Measurements from ENCODE around the gene GABRG3.
"Not testable (repeated sequence)": the region's sequence is repeated elsewhere in the genome, so short reads cannot be mapped to it uniquely, and the experiment has no call there.

Gene GABRG3

GRCh38 chr15:27172821-27173220 is 201.8 kb downstream of the GABRG3 start:
- DNase-seq (ENCODE audit: low read depth in 1 of 2, low spot score in 1 of 2): no peak

- no peak for DNase-seq (ENCODE audit: low read depth in 1 of 2, low spot score in 1 of 2)
Observed at GRCh38 chr15:27175472-27176153, 204.6 kb downstream of the GABRG3 start.

DNA sequence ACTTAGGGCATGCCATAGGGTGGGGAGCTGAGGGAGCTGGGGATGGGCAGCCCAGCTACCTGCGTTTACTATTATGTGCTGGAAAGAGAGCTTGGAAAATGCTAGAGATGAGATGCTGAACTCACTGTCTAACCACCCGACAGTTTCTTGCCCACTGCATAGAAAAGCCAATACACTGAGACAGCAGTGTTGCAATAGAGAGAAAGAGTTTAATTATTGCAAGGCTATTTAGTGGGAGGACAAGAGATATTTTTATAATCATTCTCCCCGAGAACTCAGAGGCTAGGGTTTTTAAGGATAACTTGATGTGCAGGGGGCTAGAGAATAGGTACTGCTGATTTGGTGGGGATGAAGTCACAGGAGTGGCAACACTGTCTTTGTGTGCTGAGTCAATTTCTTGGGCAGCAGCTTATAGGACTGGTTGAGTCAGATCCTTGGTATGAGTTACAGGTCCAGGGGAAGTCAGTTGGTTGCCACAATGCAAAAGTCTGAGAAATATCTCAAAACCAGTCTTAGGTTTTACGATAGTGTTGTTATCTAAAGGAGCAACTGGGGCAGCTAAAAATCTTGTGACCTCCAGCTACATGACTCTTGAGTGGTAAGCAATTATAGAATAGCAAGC is 205.9 kb downstream of the GABRG3 start:
- no peak for DNase-seq (ENCODE audit: low read depth in 1 of 2, low spot score in 1 of 2)

DNA sequence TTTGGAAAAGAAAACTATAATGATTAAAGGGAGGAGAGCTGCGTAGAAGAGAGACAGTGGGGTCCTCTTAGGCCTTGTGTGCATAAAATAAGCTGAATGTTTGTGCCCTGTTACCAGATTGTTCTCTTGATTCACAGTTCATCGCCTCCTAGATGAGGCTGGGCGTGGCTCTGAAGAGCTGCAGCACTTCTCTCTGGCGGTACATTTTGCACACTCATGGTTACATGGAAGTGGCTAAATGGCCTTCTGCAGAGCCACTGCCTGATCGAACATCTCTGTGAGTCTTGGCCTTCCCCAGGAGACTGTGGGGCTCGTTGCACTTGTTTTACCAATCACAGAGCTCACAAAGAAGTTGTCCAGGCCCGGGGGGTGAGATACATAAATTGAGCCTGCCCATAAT is 208.8 kb downstream of the GABRG3 start:
- no peak for DNase-seq (ENCODE audit: low read depth in 1 of 2, low spot score in 1 of 2)

DNA sequence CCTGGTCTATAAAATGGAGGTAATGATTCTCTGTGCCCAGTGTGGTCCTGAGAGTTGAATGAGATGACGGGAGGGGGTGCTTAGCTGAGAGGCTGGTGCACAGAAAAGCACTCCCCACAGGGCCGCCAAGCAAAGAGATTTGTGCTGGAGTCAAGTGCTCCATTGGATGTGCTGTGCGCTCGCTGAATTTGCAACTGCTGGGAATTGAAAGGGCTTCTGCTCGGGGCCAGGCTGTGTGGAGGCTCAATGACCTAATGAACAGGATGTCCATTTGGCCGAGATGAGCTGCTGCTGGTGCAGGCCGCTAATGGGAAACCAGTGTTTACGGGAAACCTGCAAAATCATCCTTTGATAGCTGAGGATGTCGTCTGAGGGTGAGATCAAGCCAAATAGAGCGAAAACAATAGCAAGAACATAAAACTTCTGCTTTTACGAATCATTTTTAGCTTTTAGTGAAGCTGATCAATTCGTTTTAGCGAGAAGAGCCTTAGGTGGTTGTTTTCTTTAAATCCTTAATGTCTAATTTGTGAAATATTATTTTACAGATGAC is 211.7 kb downstream of the GABRG3 start:
- DNase-seq (ENCODE audit: low read depth in 1 of 2, low spot score in 1 of 2): no peak

DNA sequence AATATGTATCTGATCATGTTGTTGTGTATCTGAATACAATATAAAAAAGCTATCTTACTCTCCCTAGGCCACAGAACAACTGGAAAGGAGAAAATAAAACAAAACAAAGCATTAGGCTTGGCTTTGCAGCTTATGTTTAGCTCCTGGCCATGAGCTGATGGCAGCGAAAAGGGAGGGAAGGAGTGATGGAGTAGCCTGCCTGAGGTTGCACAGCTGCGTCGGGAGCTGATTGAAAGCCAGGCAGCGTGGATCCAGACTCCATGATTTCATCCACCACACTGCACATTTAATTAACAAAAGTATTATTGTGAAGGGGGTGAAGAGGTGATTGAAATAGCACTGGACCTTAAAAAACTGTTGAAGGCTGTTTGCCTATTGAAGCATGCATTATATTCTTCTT is 212.2 kb downstream of the GABRG3 start:
- DNase-seq (ENCODE audit: low read depth in 1 of 2, low spot score in 1 of 2): no peak

DNA sequence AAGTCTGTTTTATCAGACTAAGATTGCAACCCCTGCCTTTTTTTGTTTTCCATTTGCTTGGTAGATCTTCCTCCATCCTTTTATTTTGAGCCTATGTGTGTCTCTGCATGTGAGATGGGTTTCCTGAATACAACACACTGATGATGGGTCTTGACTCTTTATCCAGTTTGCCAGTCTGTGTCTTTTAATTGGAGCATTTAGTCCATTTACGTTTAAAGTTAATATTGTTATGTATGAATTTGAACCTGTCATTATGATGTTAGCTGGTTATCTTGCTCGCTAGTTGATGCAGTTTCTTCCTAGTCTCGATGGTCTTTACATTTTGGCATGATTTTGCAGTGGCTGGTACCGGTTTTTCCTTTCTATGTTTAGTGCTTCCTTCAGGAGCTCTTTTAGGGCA is 220.5 kb downstream of the GABRG3 start:
- DNase-seq (ENCODE audit: low read depth in 1 of 2, low spot score in 1 of 2): not testable (repeated sequence)

- DNase-seq (ENCODE audit: low read depth in 1 of 2, low spot score in 1 of 2): no peak
Observed at GRCh38 chr15:27196691-27197090, 225.7 kb downstream of the GABRG3 start.

DNA sequence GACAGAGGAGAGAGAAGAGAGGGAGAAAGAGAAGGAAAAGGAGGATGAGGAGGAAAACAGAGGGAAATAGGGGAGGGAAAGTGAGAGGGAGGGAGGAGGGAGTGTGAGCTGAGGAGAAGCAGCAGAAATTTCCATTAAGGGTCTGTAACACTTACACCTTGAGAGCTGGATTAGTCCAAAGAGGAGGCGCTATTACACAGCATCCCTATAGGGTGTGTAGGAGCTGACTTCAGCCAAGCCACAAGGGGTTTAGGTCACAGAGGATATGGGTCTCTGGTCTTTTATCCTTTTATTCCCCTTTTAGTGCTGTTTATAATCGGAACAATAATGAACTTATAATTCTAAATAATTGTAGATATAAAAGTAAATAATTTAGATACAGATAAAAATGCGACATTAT is 230.4 kb downstream of the GABRG3 start:
- no peak for DNase-seq (ENCODE audit: low read depth in 1 of 2, low spot score in 1 of 2)

- no peak for DNase-seq (ENCODE audit: low read depth in 1 of 2, low spot score in 1 of 2)
Observed at GRCh38 chr15:27210176-27210575, 239.2 kb downstream of the GABRG3 start.

- DNase-seq (ENCODE audit: low read depth in 1 of 2, low spot score in 1 of 2): no peak
Observed at GRCh38 chr15:27214032-27214431, 243.1 kb downstream of the GABRG3 start.

DNA sequence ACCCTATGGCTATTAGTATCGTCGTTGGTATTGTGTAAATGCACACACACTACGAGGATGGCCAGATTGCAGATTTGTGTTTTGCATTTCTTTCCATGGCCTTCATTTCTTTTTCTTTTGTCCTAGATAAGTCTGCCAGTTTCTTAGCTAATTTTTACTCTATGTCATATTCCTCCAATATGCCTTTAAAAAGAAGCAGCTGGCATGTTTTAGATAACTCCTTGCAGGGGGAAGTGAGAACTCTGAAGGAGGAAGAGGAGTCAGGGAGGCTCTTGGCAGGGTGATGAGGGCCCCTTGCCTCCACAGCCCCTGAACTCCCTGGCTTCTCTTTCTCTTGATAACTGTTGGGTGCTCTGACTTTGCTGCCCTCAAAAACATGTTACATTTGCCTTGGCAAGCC is 244.0 kb downstream of the GABRG3 start:
- no peak for DNase-seq (ENCODE audit: low read depth in 1 of 2, low spot score in 1 of 2)

DNA sequence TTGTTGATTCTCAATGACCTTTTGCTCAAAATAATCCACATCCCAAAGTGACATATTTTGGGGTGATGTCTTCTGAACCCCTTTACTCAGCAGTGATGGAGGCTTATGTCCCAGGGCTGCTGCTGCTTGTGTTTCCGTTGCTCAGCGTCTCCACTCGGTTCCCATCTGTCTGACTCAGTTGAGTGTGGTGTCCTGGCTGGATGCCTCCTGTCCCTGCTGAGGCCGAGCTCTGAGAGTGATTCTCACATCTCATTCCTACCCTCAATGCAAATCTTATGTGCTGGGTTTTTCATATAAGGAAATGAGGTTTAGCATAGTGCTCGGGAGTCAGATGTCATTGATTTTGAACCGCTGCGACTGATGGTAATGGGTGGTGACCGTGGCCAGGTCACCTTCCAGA is 247.4 kb downstream of the GABRG3 start:
- no peak for DNase-seq (ENCODE audit: low read depth in 1 of 2, low spot score in 1 of 2)

- no peak for DNase-seq (ENCODE audit: low read depth in 1 of 2, low spot score in 1 of 2)
Observed at GRCh38 chr15:27219636-27220035, 248.7 kb downstream of the GABRG3 start.

DNA sequence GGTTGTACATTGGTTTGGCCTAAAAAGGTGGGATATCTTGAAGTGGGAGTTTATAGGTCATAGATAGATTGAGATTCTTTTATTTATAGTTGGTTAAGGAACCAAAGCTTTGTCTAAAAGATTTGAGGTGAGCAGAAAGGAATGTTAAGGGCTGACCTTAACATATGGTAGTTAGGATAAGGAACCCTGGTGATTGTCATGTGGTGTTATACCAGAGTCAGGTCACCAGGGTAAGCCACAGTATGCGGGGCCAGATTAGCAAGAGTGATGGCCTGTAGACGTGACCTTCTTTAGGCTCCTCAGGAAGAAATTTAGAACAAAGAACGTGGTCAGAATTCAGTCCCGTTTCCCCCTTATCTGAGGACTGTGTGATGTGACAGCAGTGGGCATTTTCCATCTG is 249.2 kb downstream of the GABRG3 start:
- no peak for DNase-seq (ENCODE audit: low read depth in 1 of 2, low spot score in 1 of 2)

DNA sequence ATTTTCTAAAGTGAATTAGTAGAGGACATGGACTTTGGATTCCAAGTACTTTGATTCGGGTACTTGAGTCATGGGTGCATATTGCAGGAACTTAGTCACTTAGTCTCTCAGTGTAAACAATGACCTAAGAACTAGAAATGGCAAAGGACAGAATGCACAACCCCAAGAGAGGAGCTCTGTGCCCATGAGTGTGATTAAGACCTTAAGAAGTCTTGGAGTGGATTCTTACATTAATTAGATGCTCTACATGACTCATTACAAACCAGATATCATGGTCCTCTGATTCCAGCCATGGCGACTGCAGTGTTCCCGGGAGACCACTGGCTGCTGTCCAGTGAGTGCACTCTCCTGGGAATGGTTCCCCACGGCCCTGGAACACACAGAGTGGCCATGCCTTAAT is 251.5 kb downstream of the GABRG3 start:
- no peak for DNase-seq (ENCODE audit: low read depth in 1 of 2, low spot score in 1 of 2)

DNA sequence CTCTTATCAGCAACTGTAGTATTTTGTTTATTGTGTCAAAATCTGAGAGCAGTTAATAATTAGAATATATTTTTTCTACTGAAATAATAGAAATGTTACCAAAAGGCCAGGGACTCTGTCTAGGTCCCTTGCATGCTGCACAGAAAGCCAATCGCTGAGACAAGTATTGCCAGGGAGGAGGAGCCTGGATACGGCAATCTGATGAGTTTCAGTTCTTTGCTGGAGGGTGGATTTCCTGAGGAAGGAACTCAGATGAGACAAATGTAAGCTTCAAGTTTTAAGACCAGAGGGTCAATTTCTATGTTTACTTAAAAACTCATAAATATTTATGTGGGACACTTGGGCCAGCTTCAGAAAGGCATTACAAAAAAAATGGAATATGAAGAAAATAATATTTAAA is 252.2 kb downstream of the GABRG3 start:
- DNase-seq (ENCODE audit: low read depth in 1 of 2, low spot score in 1 of 2): no peak

GRCh38 chr15:27231811-27232210 is 260.8 kb downstream of the GABRG3 start:
- DNase-seq (ENCODE audit: low read depth in 1 of 2, low spot score in 1 of 2): no peak

DNA sequence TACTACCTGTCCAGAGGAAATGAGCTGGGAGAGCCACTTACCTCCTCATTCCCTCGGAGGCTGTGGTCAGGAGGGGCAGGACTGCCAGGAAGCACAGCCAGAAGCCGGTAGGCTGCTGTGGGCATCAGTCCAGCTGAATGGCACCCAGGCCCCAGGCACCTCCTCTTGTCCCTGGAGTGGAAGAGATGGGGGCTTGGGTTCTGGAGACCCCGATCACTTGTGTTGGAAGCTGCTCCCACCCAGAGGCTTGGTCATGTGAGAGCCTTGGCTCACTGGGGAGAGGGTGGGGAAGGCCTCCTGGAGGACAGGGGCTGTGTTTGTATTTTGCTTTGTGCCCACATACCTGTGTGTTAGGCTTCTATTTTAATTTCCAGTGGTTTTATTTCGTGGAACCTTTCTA is 261.9 kb downstream of the GABRG3 start:
- DNase-seq (ENCODE audit: low read depth in 1 of 2, low spot score in 1 of 2): no peak

DNA sequence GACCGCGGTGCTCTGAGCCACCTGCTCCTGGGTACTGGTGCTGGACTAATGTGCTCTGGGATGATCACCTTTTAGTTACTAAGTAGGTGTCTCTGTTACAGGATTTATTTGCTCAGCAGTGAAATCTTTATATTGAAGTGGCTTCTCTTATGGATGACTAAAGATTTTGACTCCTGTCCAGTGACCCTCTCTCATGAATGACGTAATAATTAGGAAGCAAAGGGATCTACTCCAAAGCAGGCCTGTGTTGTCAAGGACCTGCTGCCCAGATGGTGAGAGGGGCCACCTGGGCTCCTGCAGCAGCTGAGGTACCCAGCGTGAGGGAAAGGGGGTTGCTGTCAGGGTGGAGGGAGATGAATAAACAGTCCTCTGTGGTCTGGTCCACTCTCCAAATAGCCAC is 263.6 kb downstream of the GABRG3 start:
- DNase-seq (ENCODE audit: low read depth in 1 of 2, low spot score in 1 of 2): no peak

DNA sequence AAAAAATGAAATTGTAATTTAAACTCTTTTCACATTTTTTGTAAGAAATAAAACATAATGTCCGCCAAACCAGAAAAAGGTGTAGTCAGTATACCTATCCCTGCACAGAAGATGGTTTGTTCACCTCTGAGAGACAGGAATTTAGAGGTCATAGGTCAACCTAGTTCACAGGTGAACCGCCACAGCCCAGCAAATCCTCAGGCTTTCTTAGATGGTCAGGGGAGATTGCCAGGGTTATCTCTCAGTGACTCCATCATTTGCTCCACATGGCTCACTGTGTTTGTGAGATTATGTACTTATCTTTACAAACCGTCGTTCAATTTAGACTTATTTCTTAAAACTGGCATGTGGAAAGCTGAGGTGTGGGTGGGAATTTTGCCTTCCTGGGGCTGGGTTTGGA is 264.2 kb downstream of the GABRG3 start:
- DNase-seq (ENCODE audit: low read depth in 1 of 2, low spot score in 1 of 2): no peak

GRCh38 chr15:27235681-27236080 is 264.7 kb downstream of the GABRG3 start:
- DNase-seq (ENCODE audit: low read depth in 1 of 2, low spot score in 1 of 2): no peak
